ENCODE measurements around the gene GCNT2.
"Not testable (repeated sequence)": the region's sequence is repeated elsewhere in the genome, so short reads cannot be mapped to it uniquely, and the experiment has no call there.

GCNT2 gene

GRCh38 chr6:10484912-10485311, 36.2 kb upstream of the GCNT2 start:
- Histone ChIP-seq H3K4me1 (ENCODE audit: insufficient read depth, insufficient read length) (no peaks in the 10 kb centered on the region), H3K36me3 (ENCODE audit: insufficient read depth, insufficient read length, low read length) (no peaks in the 10 kb centered on the region), H3K9me3 (ENCODE audit: insufficient read depth, low read length) (peaks cover 21% of the 10 kb centered on the region), H3K9ac (ENCODE audit: insufficient read length, low read depth) (no peak overlapping the region), H3K27me3 (ENCODE audit: insufficient read depth, insufficient read length) (no peaks in the 10 kb centered on the region), H3K4me3 (ENCODE audit: insufficient read length, low read depth) (no peak overlapping the region)
- DNase-seq (ENCODE audit: low read depth, low spot score), result no peak
- TF ChIP-seq YY1 (IDR thresholded peaks at IDR 0.05; ENCODE audit: insufficient read depth, insufficient read length), result no peak
- no peak for TF ChIP-seq SUZ12 (IDR thresholded peaks at IDR 0.05; ENCODE audit: extremely low read depth, insufficient read depth, insufficient read length)
- no peak for TF ChIP-seq ZNF274 (IDR thresholded peaks at IDR 0.05; ENCODE audit: low read depth, low read length)

GRCh38 chr6:10485406-10485805, 35.7 kb upstream of the GCNT2 start:
- TF ChIP-seq ZNF274 (IDR thresholded peaks at IDR 0.05; ENCODE audit: low read depth, low read length) (no peak), YY1 (IDR thresholded peaks at IDR 0.05; ENCODE audit: insufficient read depth, insufficient read length) (no peak), SUZ12 (IDR thresholded peaks at IDR 0.05; ENCODE audit: extremely low read depth, insufficient read depth, insufficient read length) (no peak)
- no peak for DNase-seq (ENCODE audit: low read depth, low spot score)
- Histone ChIP-seq H3K27me3 (ENCODE audit: insufficient read depth, insufficient read length) (no peaks in the 10 kb centered on the region), H3K9me3 (ENCODE audit: insufficient read depth, low read length) (peaks cover 21% of the 10 kb centered on the region), H3K4me1 (ENCODE audit: insufficient read depth, insufficient read length) (no peaks in the 10 kb centered on the region), H3K36me3 (ENCODE audit: insufficient read depth, insufficient read length, low read length) (no peaks in the 10 kb centered on the region), H3K4me3 (ENCODE audit: insufficient read length, low read depth) (no peak overlapping the region), H3K9ac (ENCODE audit: insufficient read length, low read depth) (no peak overlapping the region)

DNA sequence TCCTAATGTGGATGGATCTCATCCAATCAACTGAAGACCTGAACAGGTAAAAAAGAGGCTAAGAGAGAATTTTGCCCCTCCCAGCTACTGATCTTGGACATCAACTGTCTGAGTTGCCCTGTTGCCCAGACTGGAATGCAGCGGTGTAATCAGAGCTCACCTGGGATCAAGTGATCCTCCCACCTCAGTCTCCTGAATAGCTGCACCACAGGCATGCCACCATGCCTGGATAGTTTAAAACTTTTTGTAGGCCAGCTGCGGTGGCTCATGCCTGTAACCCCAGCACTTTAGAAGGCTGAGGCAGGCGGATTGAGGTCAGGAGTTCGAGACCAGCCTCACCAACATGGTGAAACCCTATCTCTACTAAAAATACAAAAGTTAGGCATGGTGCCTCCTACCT, 34.9 kb upstream of the GCNT2 start:
- Histone ChIP-seq H3K27me3 (ENCODE audit: insufficient read depth, insufficient read length) (no peaks in the 10 kb centered on the region), H3K4me3 (ENCODE audit: insufficient read length, low read depth) (no peak overlapping the region), H3K9ac (ENCODE audit: insufficient read length, low read depth) (no peak overlapping the region), H3K4me1 (ENCODE audit: insufficient read depth, insufficient read length) (no peaks in the 10 kb centered on the region), H3K9me3 (ENCODE audit: insufficient read depth, low read length) (peaks cover 21% of the 10 kb centered on the region), H3K36me3 (ENCODE audit: insufficient read depth, insufficient read length, low read length) (no peaks in the 10 kb centered on the region)
- DNase-seq (ENCODE audit: low read depth, low spot score), result no peak
- TF ChIP-seq ZNF274 (IDR thresholded peaks at IDR 0.05; ENCODE audit: low read depth, low read length) (no peak), SUZ12 (IDR thresholded peaks at IDR 0.05; ENCODE audit: extremely low read depth, insufficient read depth, insufficient read length) (no peak), YY1 (IDR thresholded peaks at IDR 0.05; ENCODE audit: insufficient read depth, insufficient read length) (no peak)

DNA sequence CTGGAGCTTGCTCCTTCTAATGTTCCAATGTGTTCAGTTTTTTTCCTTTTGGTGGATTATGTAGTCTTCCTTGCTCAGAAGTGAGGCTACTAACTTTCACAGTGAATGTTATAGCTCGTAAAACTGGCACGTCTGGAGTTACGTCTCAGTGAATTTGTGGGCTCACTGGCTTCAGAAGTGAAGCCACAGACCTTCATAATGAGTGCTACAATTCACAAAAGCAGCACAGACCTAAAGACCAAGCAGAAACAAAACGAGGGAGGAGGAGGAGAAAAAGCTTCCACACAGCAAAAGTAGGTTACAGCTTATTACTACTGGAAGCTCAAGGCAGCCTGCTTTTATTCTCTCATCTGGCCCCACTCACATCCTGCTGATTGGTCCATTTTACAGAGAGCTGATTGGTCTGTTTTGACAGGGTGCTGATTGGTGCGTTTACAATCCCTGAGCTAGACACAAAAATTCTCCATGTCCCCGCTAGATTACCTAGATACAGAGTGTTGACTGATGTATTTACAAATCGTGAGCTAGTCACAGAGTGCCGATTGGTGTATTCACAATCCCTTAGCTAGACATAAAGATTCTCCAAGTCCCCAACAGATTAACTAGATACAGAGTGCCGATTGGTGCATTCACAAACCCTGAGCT, 34.1 kb upstream of the GCNT2 start:
- not testable (repeated sequence) for H3K36me3 ChIP-seq (ENCODE audit: insufficient read depth, insufficient read length, low read length); H3K4me3 ChIP-seq (ENCODE audit: insufficient read length, low read depth); H3K9ac ChIP-seq (ENCODE audit: insufficient read length, low read depth); H3K4me1 ChIP-seq (ENCODE audit: insufficient read depth, insufficient read length); H3K27me3 ChIP-seq (ENCODE audit: insufficient read depth, insufficient read length); DNase-seq (ENCODE audit: low read depth, low spot score)
- H3K9me3 ChIP-seq (ENCODE audit: insufficient read depth, low read length), result peaks cover 22% of the 10 kb centered on the region

DNA sequence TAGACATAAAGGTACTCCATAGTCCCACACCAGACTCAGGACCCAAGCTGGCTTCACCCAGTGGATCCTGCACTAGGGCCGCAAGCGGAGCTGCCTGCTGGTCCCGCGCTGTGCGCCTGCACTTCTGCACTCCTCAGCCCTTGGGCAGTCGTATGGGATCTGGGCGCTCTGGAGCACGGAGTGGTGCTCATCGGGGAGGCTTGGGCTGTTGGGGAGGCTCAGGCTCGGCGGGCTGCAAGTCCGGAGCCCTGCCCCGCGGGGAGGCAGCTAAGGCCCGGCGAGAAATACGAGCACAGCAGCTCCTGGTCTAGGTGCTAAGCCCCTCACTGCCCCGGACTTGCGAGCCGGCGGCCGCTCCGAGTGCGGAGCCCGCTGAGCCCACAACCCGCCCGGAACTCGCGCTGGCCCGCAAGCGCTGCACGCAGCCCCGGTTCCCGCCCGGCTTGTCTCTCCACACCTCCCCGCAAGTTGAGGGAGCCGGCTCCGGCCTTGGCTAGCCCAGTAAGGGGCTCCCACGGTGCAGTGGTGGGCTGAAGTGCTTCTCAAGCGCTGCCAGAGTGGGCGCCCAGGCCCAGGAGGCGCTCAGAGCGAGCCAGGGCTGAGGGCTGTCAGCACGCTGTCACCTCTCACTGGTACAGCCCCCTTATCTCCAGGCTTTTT, 33.4 kb upstream of the GCNT2 start:
- no peak for DNase-seq (ENCODE audit: low read depth, low spot score)
- Histone ChIP-seq H3K36me3 (ENCODE audit: insufficient read depth, insufficient read length, low read length) (no peaks in the 10 kb centered on the region), H3K9ac (ENCODE audit: insufficient read length, low read depth) (no peak overlapping the region), H3K4me1 (ENCODE audit: insufficient read depth, insufficient read length) (no peaks in the 10 kb centered on the region), H3K4me3 (ENCODE audit: insufficient read length, low read depth) (no peak overlapping the region), H3K27me3 (ENCODE audit: insufficient read depth, insufficient read length) (no peaks in the 10 kb centered on the region), H3K9me3 (ENCODE audit: insufficient read depth, low read length) (peaks cover 14% of the 10 kb centered on the region; the same call in 1 of the 2 replicates)
- TF ChIP-seq SUZ12 (IDR thresholded peaks at IDR 0.05; ENCODE audit: extremely low read depth, insufficient read depth, insufficient read length) (no peak), ZNF274 (IDR thresholded peaks at IDR 0.05; ENCODE audit: low read depth, low read length) (no peak), YY1 (IDR thresholded peaks at IDR 0.05; ENCODE audit: insufficient read depth, insufficient read length) (no peak)

GRCh38 chr6:10491463-10491862, 29.7 kb upstream of the GCNT2 start:
- no peak for TF ChIP-seq YY1 (IDR thresholded peaks at IDR 0.05; ENCODE audit: insufficient read depth, insufficient read length)
- no peak for TF ChIP-seq ZNF274 (IDR thresholded peaks at IDR 0.05; ENCODE audit: low read depth, low read length)
- TF ChIP-seq SUZ12 (IDR thresholded peaks at IDR 0.05; ENCODE audit: extremely low read depth, insufficient read depth, insufficient read length), result no peak
- H3K9me3 ChIP-seq (ENCODE audit: insufficient read depth, low read length), result peaks cover 4% of the 10 kb centered on the region; the same call in 1 of the 2 replicates
- no peaks in the 10 kb centered on the region for H3K4me1 ChIP-seq (ENCODE audit: insufficient read depth, insufficient read length)
- no peak overlapping the region for H3K4me3 ChIP-seq (ENCODE audit: insufficient read length, low read depth)
- H3K27me3 ChIP-seq (ENCODE audit: insufficient read depth, insufficient read length), result no peaks in the 10 kb centered on the region
- no peak overlapping the region for H3K9ac ChIP-seq (ENCODE audit: insufficient read length, low read depth)
- H3K36me3 ChIP-seq (ENCODE audit: insufficient read depth, insufficient read length, low read length), result no peaks in the 10 kb centered on the region
- DNase-seq (ENCODE audit: low read depth, low spot score), result no peak

DNA sequence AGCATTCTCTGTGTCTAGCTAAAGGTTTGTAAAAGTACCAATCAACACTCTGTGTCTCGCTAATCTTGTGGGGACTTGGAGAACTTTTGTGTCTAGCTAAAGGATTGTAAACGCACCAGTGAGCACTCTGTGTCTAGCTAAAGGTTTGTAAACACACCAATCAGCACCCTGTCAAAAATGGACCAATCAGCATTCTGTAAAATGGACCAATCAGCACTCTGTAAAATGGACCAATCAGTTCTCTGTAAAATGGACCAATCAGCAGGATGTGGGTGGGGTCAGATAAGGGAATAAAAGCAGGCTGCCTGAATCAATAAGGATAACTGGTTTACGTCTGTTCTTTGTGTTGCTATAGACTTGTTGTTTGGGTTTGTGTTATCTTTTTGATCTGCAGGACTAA, 29.2 kb upstream of the GCNT2 start:
- not testable (repeated sequence) for H3K9ac ChIP-seq (ENCODE audit: insufficient read length, low read depth); H3K4me1 ChIP-seq (ENCODE audit: insufficient read depth, insufficient read length); H3K36me3 ChIP-seq (ENCODE audit: insufficient read depth, insufficient read length, low read length); H3K27me3 ChIP-seq (ENCODE audit: insufficient read depth, insufficient read length); DNase-seq (ENCODE audit: low read depth, low spot score); H3K4me3 ChIP-seq (ENCODE audit: insufficient read length, low read depth); H3K9me3 ChIP-seq (ENCODE audit: insufficient read depth, low read length)
